GM06990 (cell line): ENCODE results near the gene DOCK4.

Experiments used
- DNase-seq: peaks from one replicate; pipeline ENCODE4 v3.0.0-alpha.2; 2011; ENCODE audit not compliant: insufficient read length; ENCODE audit errors: extremely low read depth
- H3K27me3 ChIP-seq: replicated peaks from 2 replicates; pipeline ENCODE4 v1.6.0; 2011; ENCODE audit warnings: low read length; ENCODE audit not compliant: control insufficient read depth, insufficient read depth
- H3K36me3 ChIP-seq: 2 replicates; pipeline ENCODE4 v1.5.1; 2011; ENCODE audit warnings: low read length; ENCODE audit not compliant: control insufficient read depth, insufficient read depth
- H3K4me3 ChIP-seq: replicated peaks from 2 replicates; pipeline ENCODE4 v1.5.1; 2011; ENCODE audit warnings: low read depth, mild to moderate bottlenecking, control low read depth, low read length
- TF ChIP-seq, protein P1 (sequence below): IDR thresholded peaks from 2 replicates; pipeline ENCODE4 v1.5.1; 2011; ENCODE audit warnings: low read length, control low read depth, mild to moderate bottlenecking, inconsistent platforms; ENCODE audit not compliant: insufficient read depth, poor library complexity, severe bottlenecking

DOCK4 gene

DNA sequence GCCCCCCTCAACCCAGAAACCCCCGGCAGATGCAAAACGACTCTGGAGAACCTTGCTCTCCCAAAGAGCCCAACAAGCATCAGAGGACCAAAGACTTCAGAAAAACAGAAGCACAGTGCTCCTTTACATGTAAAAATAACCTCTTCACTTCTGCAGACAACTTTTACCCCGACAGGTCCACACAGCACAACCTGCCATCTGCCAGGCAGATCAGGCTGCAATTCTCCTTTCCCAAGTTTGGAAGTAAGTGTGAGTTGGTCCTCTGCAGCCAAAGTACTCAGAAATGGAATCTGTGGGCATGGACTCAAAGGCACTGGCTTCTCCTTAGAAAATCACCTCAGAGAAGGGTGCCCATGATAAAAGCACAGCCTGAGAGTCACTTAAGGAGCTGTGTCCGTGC, 26.0 kb downstream of the DOCK4 start:
- no peak for DNase-seq
- TF ChIP-seq, protein P1, sequence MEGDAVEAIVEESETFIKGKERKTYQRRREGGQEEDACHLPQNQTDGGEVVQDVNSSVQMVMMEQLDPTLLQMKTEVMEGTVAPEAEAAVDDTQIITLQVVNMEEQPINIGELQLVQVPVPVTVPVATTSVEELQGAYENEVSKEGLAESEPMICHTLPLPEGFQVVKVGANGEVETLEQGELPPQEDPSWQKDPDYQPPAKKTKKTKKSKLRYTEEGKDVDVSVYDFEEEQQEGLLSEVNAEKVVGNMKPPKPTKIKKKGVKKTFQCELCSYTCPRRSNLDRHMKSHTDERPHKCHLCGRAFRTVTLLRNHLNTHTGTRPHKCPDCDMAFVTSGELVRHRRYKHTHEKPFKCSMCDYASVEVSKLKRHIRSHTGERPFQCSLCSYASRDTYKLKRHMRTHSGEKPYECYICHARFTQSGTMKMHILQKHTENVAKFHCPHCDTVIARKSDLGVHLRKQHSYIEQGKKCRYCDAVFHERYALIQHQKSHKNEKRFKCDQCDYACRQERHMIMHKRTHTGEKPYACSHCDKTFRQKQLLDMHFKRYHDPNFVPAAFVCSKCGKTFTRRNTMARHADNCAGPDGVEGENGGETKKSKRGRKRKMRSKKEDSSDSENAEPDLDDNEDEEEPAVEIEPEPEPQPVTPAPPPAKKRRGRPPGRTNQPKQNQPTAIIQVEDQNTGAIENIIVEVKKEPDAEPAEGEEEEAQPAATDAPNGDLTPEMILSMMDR = no peak

DNA sequence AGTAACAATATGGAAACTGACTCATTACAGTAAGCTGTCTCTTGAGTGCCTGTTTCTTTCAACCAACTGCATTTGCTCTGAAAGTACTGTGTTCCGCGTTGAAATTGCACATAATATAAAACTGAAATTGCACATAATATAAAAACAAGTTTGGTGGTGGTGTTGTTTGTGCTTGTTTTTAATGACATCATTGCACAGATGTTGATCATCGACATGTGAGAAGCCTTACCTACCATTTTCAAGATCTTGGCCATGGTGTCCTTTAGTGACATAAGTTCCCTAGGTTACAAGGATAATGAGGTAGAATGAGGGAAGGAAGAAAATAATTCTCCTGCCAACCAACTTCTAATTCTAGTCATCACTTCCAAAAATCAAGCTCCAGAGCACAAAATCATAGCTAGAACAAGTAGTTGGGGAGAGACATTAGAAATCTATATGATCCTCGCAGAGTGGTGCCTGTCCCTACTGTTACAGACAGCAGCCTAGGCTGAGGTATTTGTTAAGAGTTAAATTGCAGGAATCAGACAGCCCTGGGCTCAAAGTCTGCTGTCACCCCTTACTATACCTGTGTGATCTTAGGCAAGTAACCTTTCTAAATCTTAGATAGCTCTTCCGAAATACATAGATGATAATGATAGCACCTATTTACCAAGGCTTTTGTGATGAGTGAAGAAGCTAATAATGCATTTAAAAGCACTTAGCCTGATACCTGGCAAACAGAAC, 29.3 kb downstream of the DOCK4 start:
- TF ChIP-seq, protein P1 = no peak
- Histone ChIP-seq H3K4me3 (no peak overlapping the region), H3K36me3 (no peaks in the 10 kb centered on the region), H3K27me3 (no peaks in the 10 kb centered on the region)
- DNase-seq = no peak

More for the DNA sequence above, 26.0 kb downstream of the DOCK4 start:
- Histone ChIP-seq H3K4me3 (no peak overlapping the region), H3K27me3 (no peaks in the 10 kb centered on the region), H3K36me3 (no peaks in the 10 kb centered on the region)

DNA sequence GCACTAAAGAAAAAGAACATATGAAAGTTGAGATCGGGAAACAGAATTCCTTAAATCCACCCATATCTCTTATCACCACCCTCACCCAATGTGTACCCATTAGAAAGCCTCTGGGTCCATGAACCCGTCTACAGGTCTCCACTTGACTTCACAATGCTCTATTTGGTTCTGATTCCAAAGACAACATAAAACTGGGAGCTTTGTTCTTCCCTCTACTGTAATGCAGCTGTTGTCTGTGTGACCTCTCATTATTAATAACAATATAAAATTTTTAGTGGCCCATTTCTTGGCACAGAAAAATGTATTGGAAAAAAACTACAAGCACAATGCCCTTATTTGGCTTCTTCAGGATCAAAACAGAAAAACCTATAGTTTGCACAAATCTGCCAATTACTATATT, 30.0 kb downstream of the DOCK4 start:
- TF ChIP-seq, protein P1 = no peak
- Histone ChIP-seq H3K4me3 (no peak overlapping the region), H3K36me3 (no peaks in the 10 kb centered on the region), H3K27me3 (no peaks in the 10 kb centered on the region)
- no peak for DNase-seq

DNA sequence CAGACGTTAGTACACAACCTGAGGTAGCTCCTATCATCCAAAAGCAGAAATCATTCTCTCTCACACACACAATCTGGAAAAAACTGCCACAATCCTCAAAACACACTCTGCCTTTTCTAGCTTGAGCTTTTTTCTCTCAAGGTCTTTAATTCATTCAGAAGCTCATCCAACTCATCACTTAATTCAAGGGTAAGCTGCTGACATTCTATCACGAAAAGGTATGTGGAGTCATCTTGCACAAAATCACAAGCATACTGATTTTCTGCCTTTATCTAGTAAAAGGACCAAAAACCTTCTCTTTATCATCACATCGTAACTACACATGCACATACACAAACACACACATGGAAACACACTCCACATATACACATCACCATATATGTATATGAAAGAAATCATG, 32.0 kb downstream of the DOCK4 start:
- Histone ChIP-seq H3K4me3 (no peak overlapping the region), H3K36me3 (no peaks in the 10 kb centered on the region), H3K27me3 (no peaks in the 10 kb centered on the region)
- DNase-seq = no peak
- TF ChIP-seq, protein P1 = no peak

DNA sequence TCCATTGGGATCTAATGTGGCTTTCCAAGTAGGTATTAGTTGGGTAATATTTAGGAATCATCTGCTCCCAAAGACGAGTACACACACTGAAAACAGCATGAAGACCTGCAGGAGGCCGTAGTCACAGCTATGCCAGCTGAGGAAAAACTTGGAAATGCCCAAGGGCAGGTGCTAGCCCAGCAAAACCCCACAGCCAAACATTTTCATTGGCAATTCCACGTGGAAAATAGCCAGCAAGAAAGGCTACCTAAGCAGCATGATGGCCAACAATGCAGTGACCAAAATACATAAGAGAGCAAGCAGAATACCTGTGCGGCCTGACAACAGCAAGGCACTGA, 32.7 kb downstream of the DOCK4 start:
- Histone ChIP-seq H3K27me3 (no peaks in the 10 kb centered on the region), H3K36me3 (no peaks in the 10 kb centered on the region), H3K4me3 (no peak overlapping the region)
- no peak for DNase-seq
- TF ChIP-seq, protein P1 = no peak

DNA sequence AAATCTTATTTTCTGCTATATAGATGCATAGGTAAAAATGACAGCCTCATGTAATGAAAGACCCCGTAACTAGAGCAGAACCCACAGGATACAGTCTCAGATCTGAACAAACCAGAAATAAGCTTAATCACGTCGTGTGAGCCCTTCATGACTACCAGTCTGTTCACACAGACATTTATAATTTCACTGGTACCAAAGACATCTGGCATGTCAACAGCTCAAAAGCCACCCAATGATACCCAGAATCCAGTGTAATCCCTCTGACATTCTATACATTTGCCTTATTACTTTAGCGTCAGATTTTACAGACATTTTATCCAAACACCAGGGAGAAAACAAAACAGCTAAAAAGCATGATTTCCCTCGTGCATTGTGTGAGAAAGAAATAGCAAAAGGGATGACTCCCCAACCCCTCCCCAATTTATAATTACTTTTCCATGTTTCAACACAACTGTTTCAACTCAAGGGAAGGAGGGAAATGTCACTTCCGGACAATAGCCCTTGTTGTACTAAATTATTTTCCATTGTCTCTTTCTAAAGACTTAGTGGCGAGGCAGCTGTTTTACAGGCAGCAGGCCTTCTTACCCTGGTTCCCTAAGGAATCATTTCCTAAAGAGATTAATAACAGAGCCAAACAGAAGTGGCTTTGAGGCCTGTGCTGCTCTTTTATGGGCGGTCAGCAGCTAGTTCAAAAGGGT, 33.2 kb downstream of the DOCK4 start:
- H3K36me3 ChIP-seq = no peaks in the 10 kb centered on the region
- H3K4me3 ChIP-seq = no peak overlapping the region
- H3K27me3 ChIP-seq = no peaks in the 10 kb centered on the region
- no peak for DNase-seq
- TF ChIP-seq, protein P1 = no peak
